ENCODE measurements around the gene C5.

DNA sequence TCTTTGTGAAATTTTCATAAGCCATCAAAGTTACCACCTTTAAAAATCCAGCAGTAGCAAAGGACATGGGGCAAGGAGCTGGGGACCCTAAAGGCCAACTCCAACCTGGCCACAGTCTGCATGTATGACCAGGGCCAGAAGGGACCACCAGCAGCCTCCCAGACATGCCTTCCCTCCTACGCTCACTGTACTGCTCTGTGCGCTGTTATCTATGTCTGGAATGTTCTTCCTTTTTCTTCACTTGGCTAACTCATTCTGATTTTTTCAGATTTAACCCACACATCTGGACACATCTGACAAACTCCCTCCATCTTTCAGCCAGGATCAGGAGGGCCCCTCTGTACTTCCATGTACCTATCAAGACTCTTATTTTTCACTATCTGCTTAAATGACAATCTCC is 75.9 kb downstream of the C5 start:
- TF ChIP-seq, protein P1, sequence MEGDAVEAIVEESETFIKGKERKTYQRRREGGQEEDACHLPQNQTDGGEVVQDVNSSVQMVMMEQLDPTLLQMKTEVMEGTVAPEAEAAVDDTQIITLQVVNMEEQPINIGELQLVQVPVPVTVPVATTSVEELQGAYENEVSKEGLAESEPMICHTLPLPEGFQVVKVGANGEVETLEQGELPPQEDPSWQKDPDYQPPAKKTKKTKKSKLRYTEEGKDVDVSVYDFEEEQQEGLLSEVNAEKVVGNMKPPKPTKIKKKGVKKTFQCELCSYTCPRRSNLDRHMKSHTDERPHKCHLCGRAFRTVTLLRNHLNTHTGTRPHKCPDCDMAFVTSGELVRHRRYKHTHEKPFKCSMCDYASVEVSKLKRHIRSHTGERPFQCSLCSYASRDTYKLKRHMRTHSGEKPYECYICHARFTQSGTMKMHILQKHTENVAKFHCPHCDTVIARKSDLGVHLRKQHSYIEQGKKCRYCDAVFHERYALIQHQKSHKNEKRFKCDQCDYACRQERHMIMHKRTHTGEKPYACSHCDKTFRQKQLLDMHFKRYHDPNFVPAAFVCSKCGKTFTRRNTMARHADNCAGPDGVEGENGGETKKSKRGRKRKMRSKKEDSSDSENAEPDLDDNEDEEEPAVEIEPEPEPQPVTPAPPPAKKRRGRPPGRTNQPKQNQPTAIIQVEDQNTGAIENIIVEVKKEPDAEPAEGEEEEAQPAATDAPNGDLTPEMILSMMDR (conservative IDR thresholded peaks at IDR 0.05 in 1 of 2, IDR thresholded peaks at IDR 0.05 in 1 of 2; ENCODE audit: extremely low read depth in 1 of 2, insufficient read depth in 1 of 2, low read depth in 1 of 2, low read length in 2 of 2): no peak
- no peak for TF ChIP-seq EZH2 (IDR thresholded peaks at IDR 0.05; ENCODE audit: borderline replicate concordance, low read length)
